ENCODE measurements around the gene COA1.
"Not testable (repeated sequence)": the region's sequence is repeated elsewhere in the genome, so short reads cannot be mapped to it uniquely, and the experiment has no call there.

COA1 gene

DNA sequence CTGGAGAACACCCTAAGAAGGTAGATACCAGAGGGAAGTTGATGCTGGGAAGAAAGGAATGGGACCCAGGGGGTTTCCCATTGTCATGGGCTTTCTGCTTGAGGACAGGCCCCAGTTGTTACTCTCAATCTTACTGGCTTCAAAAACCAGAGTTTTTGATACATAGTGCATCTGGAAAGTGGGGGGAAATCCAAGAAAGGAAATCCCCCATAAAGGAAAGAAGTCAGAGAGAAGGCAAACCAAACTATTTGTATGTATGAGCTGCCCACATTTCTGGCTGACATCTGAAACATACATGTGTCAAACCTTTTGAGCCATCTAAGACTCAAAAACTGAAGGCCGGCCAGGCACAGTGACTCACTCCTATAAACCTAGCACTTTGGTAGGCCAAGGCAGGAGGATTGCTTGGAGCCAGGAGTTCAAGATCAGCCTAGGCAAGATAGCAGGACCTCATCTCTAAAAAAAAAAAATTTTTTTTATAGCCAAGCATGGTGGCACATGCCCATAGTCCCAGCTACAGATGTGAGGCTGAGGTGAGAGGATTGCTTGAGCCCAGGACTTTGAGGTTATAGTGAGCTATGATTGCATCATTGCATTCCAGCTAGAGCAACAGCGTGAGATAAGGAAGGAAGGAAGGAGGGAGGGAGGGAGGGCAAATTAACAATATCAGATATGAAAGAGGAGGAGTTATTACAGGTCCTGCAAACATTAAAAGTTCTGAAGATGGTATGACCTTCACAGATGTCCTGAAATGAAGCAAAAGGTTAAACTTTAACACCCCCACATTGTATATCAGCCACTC lies 6.7 kb upstream of the COA1 start:
- no peaks in the 10 kb centered on the region for H3K4me1 ChIP-seq (ENCODE audit: control insufficient read depth, insufficient read depth, low read length)
- peak; percentile 23 for DNase-seq (ENCODE audit: low read depth)
- no peak overlapping the region for H3K4me3 ChIP-seq (ENCODE audit: low read length)
- H3K27me3 ChIP-seq (replicated peaks; ENCODE audit: control insufficient read depth, insufficient read depth, low read length) = peaks cover 3% of the 10 kb centered on the region
- no peaks in the 10 kb centered on the region for H3K36me3 ChIP-seq (ENCODE audit: control insufficient read depth, insufficient read depth, low read length, severe bottlenecking)
- H3K9me3 ChIP-seq (ENCODE audit: control insufficient read depth, low read length) = no peaks in the 10 kb centered on the region
- H3K9ac ChIP-seq (ENCODE audit: low read length) = no peak overlapping the region

DNA sequence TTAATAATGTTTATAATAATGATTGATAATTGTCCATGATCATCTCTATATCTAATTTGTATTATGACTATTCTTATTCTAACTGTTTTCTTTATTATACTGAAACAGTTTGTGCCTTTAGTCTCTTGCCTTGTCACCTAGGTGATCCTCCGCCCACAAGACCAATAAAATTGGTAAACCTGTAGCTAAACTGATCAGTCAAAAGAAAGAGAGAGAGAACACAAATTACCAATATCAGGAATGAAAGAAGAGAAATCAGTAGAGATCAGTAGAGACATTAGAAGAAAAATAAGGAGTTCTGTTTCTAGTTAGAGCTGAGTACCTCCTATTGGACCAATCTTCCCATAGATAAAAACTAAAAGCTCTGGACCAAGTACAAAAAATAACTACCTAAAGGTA lies 6.1 kb upstream of the COA1 start:
- Histone ChIP-seq H3K4me1 (ENCODE audit: control insufficient read depth, insufficient read depth, low read length) (no peaks in the 10 kb centered on the region), H3K36me3 (ENCODE audit: control insufficient read depth, insufficient read depth, low read length, severe bottlenecking) (no peaks in the 10 kb centered on the region), H3K9ac (ENCODE audit: low read length) (no peak overlapping the region), H3K4me3 (ENCODE audit: low read length) (no peak overlapping the region), H3K27me3 (replicated peaks; ENCODE audit: control insufficient read depth, insufficient read depth, low read length) (peaks cover 3% of the 10 kb centered on the region), H3K9me3 (ENCODE audit: control insufficient read depth, low read length) (no peaks in the 10 kb centered on the region)
- no peak for DNase-seq (ENCODE audit: low read depth)

DNA sequence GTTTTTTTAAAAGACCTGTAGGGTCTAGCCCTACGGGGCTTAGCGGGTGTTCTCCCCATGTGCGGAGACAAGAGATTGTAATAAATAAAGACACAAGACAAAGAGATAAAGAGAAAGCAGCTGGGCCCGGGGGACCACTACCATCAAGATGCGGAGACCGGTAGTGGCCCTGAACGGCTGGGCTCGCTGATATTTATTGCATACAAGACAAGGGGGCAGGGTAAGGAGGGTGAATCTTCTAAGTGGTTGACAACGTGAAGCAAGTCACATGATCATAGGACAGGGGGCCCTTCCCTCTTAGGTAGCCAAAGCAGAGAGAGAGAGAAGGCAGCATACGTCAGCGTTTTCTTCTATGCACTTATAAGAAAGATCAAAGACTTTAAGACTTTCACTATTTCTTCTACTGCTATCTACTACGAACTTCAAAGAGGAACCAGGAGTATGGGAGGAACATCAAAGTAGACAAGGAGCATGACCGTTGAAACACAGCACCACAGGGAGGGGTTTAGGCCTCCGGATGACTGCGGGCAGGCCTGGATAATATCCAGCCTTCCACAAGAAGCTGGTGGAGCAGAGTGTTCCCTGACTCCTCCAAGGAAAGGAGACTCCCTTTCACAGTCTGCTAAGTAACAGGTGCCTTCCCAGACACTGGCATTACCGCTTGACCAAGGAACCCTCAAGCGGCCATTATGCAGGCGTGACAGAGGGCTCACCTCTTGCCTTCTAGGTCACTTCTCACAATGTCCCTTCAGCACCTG lies 5.4 kb upstream of the COA1 start:
- H3K36me3 ChIP-seq (ENCODE audit: control insufficient read depth, insufficient read depth, low read length, severe bottlenecking); H3K27me3 ChIP-seq (replicated peaks; ENCODE audit: control insufficient read depth, insufficient read depth, low read length); DNase-seq (ENCODE audit: low read depth); H3K9me3 ChIP-seq (ENCODE audit: control insufficient read depth, low read length); H3K4me3 ChIP-seq (ENCODE audit: low read length); H3K4me1 ChIP-seq (ENCODE audit: control insufficient read depth, insufficient read depth, low read length); H3K9ac ChIP-seq (ENCODE audit: low read length): not testable (repeated sequence)

DNA sequence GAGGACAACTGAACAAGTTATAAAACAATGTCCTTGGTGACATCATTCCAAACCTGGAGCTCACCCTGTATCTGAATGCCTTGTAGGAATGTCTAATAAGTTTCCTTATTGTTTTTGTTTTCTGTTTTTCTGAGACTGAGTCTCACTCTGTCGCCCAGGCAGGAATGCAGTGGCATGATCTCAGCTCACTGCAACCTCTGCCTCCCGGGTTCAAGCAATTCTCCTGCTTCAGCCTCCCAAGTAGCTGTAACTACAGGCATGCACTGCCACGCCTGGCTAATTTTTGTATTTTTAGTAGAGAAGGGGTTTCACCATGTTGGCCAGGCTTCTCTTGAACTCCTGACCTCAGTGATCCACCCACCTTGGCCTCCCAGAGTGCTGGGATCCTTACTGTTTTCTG lies 2.2 kb upstream of the COA1 start:
- not testable (repeated sequence) for H3K9ac ChIP-seq (ENCODE audit: low read length); H3K4me3 ChIP-seq (ENCODE audit: low read length); H3K9me3 ChIP-seq (ENCODE audit: control insufficient read depth, low read length); H3K36me3 ChIP-seq (ENCODE audit: control insufficient read depth, insufficient read depth, low read length, severe bottlenecking); H3K27me3 ChIP-seq (replicated peaks; ENCODE audit: control insufficient read depth, insufficient read depth, low read length); DNase-seq (ENCODE audit: low read depth); H3K4me1 ChIP-seq (ENCODE audit: control insufficient read depth, insufficient read depth, low read length)

DNA sequence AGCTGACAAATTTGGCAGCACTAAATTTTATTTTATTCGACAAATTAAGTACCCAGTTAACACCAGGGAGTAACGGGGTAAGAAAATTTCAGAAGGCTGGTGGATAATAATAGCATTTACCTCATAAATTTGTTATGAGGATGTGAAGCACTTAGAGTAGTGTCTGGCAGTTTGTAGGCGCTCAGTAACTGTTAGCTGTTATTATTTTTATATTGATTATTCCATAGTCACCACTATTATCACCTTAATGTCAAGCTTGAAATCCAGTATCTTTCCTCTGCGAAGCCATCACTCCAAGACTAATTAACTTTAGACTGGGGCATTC lies 563 bp upstream of the COA1 start:
- no peaks in the 10 kb centered on the region for H3K27me3 ChIP-seq (replicated peaks; ENCODE audit: control insufficient read depth, insufficient read depth, low read length)
- H3K4me3 ChIP-seq (ENCODE audit: low read length) = peak overlapping the region; percentile 94
- DNase-seq (ENCODE audit: low read depth) = peak; percentile 1
- H3K4me1 ChIP-seq (ENCODE audit: control insufficient read depth, insufficient read depth, low read length) = peaks cover 9% of the 10 kb centered on the region
- H3K9ac ChIP-seq (ENCODE audit: low read length) = peak overlapping the region; percentile 89
- H3K9me3 ChIP-seq (ENCODE audit: control insufficient read depth, low read length) = no peaks in the 10 kb centered on the region
- H3K36me3 ChIP-seq (ENCODE audit: control insufficient read depth, insufficient read depth, low read length, severe bottlenecking) = no peaks in the 10 kb centered on the region

DNA sequence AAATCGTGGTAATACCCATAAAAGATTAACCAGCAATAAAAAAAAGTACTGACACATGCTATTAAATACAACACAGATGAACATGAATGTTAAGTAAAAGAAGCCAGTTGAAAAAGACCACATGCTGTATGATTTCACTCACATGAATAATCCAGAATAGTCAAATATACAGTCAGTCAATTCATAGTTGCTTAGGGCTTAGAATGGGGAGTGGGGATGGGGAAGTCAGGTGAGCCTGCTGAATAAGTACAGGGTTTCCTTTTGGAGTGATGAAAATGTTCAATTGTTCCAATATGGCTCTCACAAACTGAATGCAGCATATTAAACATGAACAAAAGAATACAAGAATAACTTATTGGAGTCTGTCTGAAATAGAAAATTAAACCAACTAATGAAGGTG lies 1.8 kb downstream of the COA1 start:
- DNase-seq (ENCODE audit: low read depth) = no peak
- peaks cover 17% of the 10 kb centered on the region for H3K4me1 ChIP-seq (ENCODE audit: control insufficient read depth, insufficient read depth, low read length)
- no peak overlapping the region for H3K9ac ChIP-seq (ENCODE audit: low read length)
- H3K4me3 ChIP-seq (ENCODE audit: low read length) = no peak overlapping the region
- H3K36me3 ChIP-seq (ENCODE audit: control insufficient read depth, insufficient read depth, low read length, severe bottlenecking) = no peaks in the 10 kb centered on the region
- H3K27me3 ChIP-seq (replicated peaks; ENCODE audit: control insufficient read depth, insufficient read depth, low read length) = no peaks in the 10 kb centered on the region
- no peaks in the 10 kb centered on the region for H3K9me3 ChIP-seq (ENCODE audit: control insufficient read depth, low read length)

DNA sequence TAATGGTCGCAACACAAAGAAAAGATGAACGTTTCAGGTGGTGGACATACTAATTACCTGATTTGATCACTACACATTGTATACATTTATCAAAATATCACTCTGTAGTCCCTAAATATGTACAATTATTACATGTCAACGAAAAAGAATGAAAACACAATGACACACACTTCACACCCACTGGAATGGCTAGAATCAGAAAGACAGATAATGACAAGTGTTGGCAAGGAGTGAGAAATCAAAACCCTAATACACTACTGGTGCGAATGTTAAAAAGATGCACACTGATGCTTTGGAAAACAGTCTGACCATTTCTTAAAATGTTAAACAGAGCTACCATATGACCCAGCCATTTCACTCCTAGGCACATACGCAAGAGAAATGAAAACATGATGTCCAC lies 2.3 kb downstream of the COA1 start:
- no peaks in the 10 kb centered on the region for H3K9me3 ChIP-seq (ENCODE audit: control insufficient read depth, low read length)
- no peaks in the 10 kb centered on the region for H3K27me3 ChIP-seq (replicated peaks; ENCODE audit: control insufficient read depth, insufficient read depth, low read length)
- no peak overlapping the region for H3K9ac ChIP-seq (ENCODE audit: low read length)
- H3K4me1 ChIP-seq (ENCODE audit: control insufficient read depth, insufficient read depth, low read length) = peaks cover 20% of the 10 kb centered on the region
- no peaks in the 10 kb centered on the region for H3K36me3 ChIP-seq (ENCODE audit: control insufficient read depth, insufficient read depth, low read length, severe bottlenecking)
- no peak overlapping the region for H3K4me3 ChIP-seq (ENCODE audit: low read length)
- DNase-seq (ENCODE audit: low read depth) = no peak

DNA sequence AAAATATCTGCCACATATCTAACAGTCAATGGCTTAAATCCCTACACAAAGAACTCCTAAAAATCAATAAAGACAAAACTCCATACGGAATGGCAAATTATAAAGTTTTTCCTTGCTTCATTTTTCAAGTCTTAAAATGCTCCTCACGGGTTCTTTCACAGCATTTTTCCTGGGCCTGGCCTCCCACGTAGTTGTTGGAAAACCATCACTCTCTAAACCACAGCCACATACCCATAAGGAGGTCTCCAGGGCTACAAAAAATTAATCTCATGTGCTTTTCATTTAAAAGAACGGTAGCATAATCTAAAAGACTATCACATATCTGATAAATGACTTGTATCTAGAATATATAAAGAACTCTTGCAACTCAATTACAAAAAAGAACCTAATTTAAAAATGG lies 2.9 kb downstream of the COA1 start:
- no peak for DNase-seq (ENCODE audit: low read depth)
- H3K27me3 ChIP-seq (replicated peaks; ENCODE audit: control insufficient read depth, insufficient read depth, low read length) = no peaks in the 10 kb centered on the region
- H3K9ac ChIP-seq (ENCODE audit: low read length) = no peak overlapping the region
- no peaks in the 10 kb centered on the region for H3K36me3 ChIP-seq (ENCODE audit: control insufficient read depth, insufficient read depth, low read length, severe bottlenecking)
- H3K4me1 ChIP-seq (ENCODE audit: control insufficient read depth, insufficient read depth, low read length) = peaks cover 20% of the 10 kb centered on the region
- H3K9me3 ChIP-seq (ENCODE audit: control insufficient read depth, low read length) = no peaks in the 10 kb centered on the region
- no peak overlapping the region for H3K4me3 ChIP-seq (ENCODE audit: low read length)

DNA sequence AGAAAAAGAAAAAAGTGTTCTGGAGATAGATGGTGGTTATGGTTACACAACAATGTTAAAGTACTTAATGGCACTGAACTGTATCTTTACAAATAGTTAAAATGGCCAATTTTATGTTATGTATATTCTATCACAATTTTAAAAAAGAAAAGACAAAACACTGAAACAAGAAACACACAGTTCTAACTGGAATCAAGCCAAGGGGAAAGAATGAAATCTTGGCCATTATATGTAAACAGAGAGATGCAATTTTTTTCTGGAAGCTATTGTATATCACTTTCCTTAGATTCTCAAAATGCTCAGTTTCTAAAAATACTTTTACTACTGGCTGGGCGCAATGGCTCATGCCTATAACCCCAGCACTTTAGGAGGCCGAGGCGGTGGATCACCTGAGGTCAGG lies 4.1 kb downstream of the COA1 start:
- Histone ChIP-seq H3K9me3 (ENCODE audit: control insufficient read depth, low read length) (no peaks in the 10 kb centered on the region), H3K27me3 (replicated peaks; ENCODE audit: control insufficient read depth, insufficient read depth, low read length) (no peaks in the 10 kb centered on the region), H3K4me1 (ENCODE audit: control insufficient read depth, insufficient read depth, low read length) (peaks cover 26% of the 10 kb centered on the region), H3K4me3 (ENCODE audit: low read length) (no peak overlapping the region), H3K9ac (ENCODE audit: low read length) (no peak overlapping the region), H3K36me3 (ENCODE audit: control insufficient read depth, insufficient read depth, low read length, severe bottlenecking) (no peaks in the 10 kb centered on the region)
- DNase-seq (ENCODE audit: low read depth) = peak; percentile 65

DNA sequence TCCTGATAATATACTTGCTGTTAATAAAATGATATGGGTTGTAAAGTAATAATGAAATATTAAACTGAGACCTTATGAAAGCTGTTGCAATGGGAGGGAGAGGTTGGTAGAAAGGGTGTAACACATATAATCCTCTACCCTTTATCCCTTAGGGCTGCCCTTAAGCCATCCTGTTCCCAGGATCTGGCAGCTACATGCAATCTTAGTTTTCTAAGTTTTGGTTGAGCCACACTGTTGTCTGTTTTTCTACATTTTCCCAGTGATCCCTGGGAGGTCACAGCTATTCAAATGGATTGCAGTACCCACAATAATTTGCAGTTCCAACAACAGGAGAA lies 6.3 kb downstream of the COA1 start:
- Histone ChIP-seq H3K36me3 (ENCODE audit: control insufficient read depth, insufficient read depth, low read length, severe bottlenecking) (no peaks in the 10 kb centered on the region), H3K4me1 (ENCODE audit: control insufficient read depth, insufficient read depth, low read length) (peaks cover 18% of the 10 kb centered on the region), H3K27me3 (replicated peaks; ENCODE audit: control insufficient read depth, insufficient read depth, low read length) (no peaks in the 10 kb centered on the region), H3K9ac (ENCODE audit: low read length) (no peak overlapping the region), H3K4me3 (ENCODE audit: low read length) (no peak overlapping the region), H3K9me3 (ENCODE audit: control insufficient read depth, low read length) (no peaks in the 10 kb centered on the region)
- no peak for DNase-seq (ENCODE audit: low read depth)

DNA sequence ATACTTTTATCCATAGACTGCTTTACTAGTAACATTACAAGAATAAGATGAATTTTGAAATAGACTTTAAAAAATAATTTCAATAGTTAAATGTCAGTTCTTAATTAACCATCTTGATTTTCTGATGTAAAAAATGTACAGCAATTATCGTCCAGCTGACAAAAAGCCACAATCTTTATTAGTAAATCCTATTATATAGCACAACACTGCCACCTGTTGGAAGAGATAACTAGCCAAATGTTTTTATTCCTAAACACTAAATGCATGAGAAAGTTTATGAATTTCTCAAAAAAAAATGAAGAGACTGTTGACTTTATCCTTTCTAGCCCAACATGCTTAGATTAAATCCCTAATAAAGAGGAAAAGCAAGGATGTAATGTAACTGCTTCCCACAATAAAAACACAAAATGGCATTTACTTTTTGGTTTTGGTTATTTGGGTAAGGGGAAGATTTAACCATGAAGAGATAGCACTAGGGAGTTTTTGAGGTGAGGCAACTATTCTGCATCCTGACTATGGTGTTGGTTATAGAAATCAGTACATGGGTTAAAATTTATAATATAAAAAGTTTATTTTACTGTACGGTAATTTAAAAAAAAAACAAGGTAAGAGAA lies 8.0 kb downstream of the COA1 start:
- Histone ChIP-seq H3K9me3 (ENCODE audit: control insufficient read depth, low read length) (no peaks in the 10 kb centered on the region), H3K4me1 (ENCODE audit: control insufficient read depth, insufficient read depth, low read length) (peaks cover 18% of the 10 kb centered on the region), H3K9ac (ENCODE audit: low read length) (no peak overlapping the region), H3K27me3 (replicated peaks; ENCODE audit: control insufficient read depth, insufficient read depth, low read length) (no peaks in the 10 kb centered on the region), H3K36me3 (ENCODE audit: control insufficient read depth, insufficient read depth, low read length, severe bottlenecking) (no peaks in the 10 kb centered on the region), H3K4me3 (ENCODE audit: low read length) (no peak overlapping the region)
- DNase-seq (ENCODE audit: low read depth) = peak; percentile 91
